Esophagus squamous epithelium (tissue), 4 donors: ENCODE measurements around the gene CACNA1D.

Experiments used
- CTCF ChIP-seq, 6 experiments: fragments of 450-650 bp in 4 of 6; fragments of 200-600 bp in 2 of 6; sonication (generic) in 2 of 6; IDR thresholded peaks; one replicate each; pipeline ENCODE4 v1.5.1; 2016 to 2019; ENCODE audit warnings: antibody characterized with exemption in 6 of 6, mild to moderate bottlenecking in 4 of 6, moderate library complexity in 4 of 6
- POLR2A ChIP-seq, 4 donors: fragments of 450-650 bp; IDR thresholded peaks; one replicate each; pipeline ENCODE4 v1.6.1; 2017; ENCODE audit warnings: antibody characterized with exemption in 4 of 4, mild to moderate bottlenecking in 4 of 4, moderate library complexity in 3 of 4

GRCh38 chr3:53822331-53822741 lies 327.9 kb downstream of the CACNA1D start:
- TF ChIP-seq CTCF (IDR thresholded peaks at IDR 0.05) = no peak
- no peak for TF ChIP-seq POLR2A (IDR thresholded peaks at IDR 0.05)
